Measurements from ENCODE around the gene GUCY2D. TPM values are rescaled to one million over a fixed set of nuclear protein-coding genes. Genes with fewer than 3 reads are reported as not detected.
"Not testable (repeated sequence)": the region's sequence is repeated elsewhere in the genome, so short reads cannot be mapped to it uniquely, and the experiment has no call there.

The GUCY2D gene
- total RNA-seq, result under 1 TPM in 3 of 4 donors, not detected in 1; 0.23 to 0.85 (median 0.31) TPM
- polyA plus RNA-seq, result 0.09 TPM
- long read RNA-seq, donor 1, partial matches to known transcripts, result 1 of 4 reads
- long read RNA-seq, donor 1, other reads (novel, unspliced or antisense), result 3 of 4 reads
- long read RNA-seq, donor 2, result 0 reads
- long read RNA-seq, donor 3, partial matches to known transcripts, result 0 of 1 reads
- long read RNA-seq, donor 3, other reads (novel, unspliced or antisense), result 1 of 1 reads
- long read RNA-seq, donor 4, partial matches to known transcripts, result 0 of 1 reads
- long read RNA-seq, donor 4, other reads (novel, unspliced or antisense), result 1 of 1 reads

DNA sequence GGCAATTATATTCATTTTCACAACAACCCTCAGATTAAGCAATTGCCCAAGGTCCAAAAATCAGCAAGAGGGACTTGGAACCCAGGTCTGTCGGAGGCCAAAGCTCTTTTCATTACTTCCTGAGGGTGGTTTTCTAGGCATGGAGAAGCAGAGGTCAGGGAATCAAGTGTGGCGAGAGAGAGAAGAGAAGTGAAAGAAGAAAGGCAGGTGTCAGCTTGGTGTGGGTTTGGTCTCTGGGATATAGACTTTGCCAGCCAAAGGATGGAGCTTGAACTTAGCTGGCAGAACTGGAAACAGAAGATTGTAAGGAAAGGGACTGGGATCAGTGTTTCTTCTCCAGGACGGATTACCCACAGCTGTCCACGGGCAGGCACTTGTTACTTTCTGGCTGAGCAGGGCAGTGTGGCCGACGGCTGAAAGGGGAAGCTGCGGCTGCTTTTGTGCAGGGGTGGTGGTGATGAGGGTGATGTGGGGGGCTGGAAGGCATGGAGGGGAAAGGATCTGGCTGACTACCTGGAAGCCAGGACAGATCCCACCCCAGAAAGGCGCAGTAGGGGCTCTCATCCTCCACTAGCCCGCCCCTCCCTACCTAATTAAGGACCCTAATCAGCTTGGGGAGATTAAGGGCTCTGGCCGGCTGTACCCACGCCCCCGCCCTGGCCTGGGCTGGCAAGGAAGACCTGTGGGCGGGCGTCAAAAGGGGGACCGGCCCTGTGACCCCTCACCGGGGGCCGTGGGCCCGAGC is at the start of gene GUCY2D:
GUCY2D (plus strand) TSS at position 640 of the 745 bp plus-strand sequence. CDS start 433 bp downstream, outside the sequence.
- H3K27me3 ChIP-seq (ENCODE audit: control insufficient read depth, insufficient read depth), result no peaks in the 10 kb centered on the region
- peak within 1 kb of the TSS; percentile 35 for H3K4me3 ChIP-seq (ENCODE audit: low read length)
- peak in 1 of 2 donors; percentile 12 for ATAC-seq
- no peak for DNase-seq
- no peaks in the 10 kb centered on the region for H3K9me3 ChIP-seq (ENCODE audit: control insufficient read depth, low read length)
- intact Hi-C loops (cut with DNase I), result no loop called here
- H3K4me1 ChIP-seq (ENCODE audit: control insufficient read depth, insufficient read depth, low read length), result peaks cover 1% of the 10 kb centered on the region
- no peak within 1 kb of the TSS for H3K27ac ChIP-seq (ENCODE audit: low read length)
- 24% methylated on average over 18 of the region's 18 CpGs for WGBS

DNA sequence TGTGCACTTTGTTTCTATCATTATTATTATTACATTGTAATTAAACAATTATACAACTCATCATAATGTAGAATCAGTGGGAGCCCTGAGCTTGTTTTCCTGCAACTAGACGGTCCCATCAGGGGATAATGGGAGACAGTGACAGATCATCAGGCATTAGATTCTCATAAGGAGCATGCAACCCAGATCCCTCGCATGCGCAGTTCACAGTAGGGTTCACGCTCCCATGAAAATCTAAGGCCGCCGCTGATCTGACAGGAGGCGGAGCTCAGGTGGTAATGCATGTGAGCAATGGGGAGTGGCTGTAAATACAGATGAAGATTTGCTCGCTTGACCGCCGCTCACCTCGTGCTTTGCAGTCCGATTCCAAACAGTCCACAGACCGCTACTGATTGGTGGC is 49.1 kb upstream of the GUCY2D start:
- H3K4me3 ChIP-seq (ENCODE audit: low read length); H3K27me3 ChIP-seq (ENCODE audit: control insufficient read depth, insufficient read depth); DNase-seq; H3K9me3 ChIP-seq (ENCODE audit: control insufficient read depth, low read length); H3K27ac ChIP-seq (ENCODE audit: low read length); intact Hi-C loops (cut with DNase I); ATAC-seq; H3K4me1 ChIP-seq (ENCODE audit: control insufficient read depth, insufficient read depth, low read length): not testable (repeated sequence)
- WGBS, result 95% methylated on average over 13 of the region's 13 CpGs

DNA sequence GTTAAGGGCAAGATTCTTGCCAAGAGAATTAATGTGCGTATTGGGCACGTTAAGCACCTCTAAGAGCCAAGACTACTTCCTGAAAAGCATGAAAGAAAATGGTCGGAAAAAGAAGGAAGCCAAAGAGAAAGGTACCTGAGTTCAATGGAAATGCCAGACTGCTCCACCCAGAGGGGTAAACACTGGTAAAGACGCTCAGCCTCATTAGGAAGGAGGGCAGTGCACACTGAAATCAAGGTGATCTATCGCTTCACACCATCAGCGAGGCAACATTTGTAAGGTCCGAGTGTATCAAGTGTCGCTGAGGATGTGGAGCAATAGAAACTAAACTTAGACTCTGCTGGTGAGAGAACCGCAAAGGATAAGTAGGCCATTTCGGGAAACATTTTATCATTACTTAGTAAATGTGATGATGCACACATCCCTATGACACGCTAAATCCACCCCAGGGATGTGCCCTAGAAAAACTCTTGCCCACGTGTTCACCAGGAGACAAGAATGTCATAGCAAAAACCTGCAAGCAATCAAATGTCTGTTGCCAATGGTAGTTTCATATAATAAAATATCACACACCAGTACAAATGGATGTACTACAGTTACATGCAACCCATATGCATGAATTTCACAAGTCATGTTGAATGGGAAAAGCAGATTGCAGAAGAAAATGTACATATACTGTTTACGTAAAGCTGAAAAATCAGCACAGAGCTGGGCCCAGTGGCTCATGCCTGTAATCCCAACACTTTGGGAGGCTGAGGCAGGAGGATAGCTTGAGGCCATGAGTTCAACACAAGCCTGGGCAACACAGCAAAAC is 46.8 kb upstream of the GUCY2D start:
- no peaks in the 10 kb centered on the region for H3K4me1 ChIP-seq (ENCODE audit: control insufficient read depth, insufficient read depth, low read length)
- peak overlapping the region; percentile 57 for H3K27ac ChIP-seq (ENCODE audit: low read length)
- no peak overlapping the region for H3K4me3 ChIP-seq (ENCODE audit: low read length)
- no peaks in the 10 kb centered on the region for H3K27me3 ChIP-seq (ENCODE audit: control insufficient read depth, insufficient read depth)
- no peaks in the 10 kb centered on the region for H3K9me3 ChIP-seq (ENCODE audit: control insufficient read depth, low read length)
- no peak for DNase-seq
- WGBS, result 50% methylated on average over 13 of the region's 13 CpGs
- ATAC-seq, result peak; percentile 56 to 69
- intact Hi-C loops (cut with DNase I), result no loop called here

DNA sequence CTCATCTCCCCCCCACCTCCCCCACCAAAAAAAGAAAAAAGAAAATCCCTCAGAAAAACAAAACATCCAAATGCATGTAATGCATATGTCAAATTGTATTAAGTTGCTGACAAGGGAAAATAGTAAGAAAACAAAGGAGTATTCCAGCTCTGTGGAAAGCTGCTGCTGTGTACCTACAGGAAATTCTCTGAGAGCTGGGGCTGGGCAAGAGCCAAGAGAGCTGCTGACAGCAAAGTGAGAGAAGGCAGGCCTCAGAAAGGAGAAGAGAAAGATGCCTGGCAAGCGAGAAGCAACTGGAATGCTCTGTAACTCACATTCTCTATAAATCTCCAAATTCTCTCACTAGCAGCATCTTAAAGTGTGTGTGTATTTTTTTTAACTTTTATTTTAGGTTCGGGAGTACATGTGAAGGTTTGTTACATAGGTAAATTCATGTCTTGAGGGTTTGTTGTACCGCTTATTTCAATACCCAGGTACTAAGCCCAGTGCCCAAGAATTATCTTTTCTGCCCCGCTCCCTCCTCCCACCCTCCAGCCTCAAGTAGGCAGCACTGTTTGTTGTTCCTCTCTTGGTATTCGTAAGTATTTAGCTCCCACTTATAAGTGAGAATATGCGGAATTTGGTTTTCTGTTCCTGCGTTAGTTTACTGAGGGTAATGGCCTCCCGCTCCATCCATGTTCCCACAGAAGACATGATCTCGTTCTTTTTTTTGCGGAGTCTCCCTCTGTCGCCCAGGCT is 46.0 kb upstream of the GUCY2D start:
- peak; percentile 61 to 86 (median 84) for DNase-seq
- peak; percentile 79 to 87 for ATAC-seq
- Histone ChIP-seq H3K9me3 (ENCODE audit: control insufficient read depth, low read length) (no peaks in the 10 kb centered on the region), H3K27ac (ENCODE audit: low read length) (no peak overlapping the region), H3K4me3 (ENCODE audit: low read length) (no peak overlapping the region), H3K4me1 (ENCODE audit: control insufficient read depth, insufficient read depth, low read length) (no peaks in the 10 kb centered on the region), H3K27me3 (ENCODE audit: control insufficient read depth, insufficient read depth) (no peaks in the 10 kb centered on the region)
- WGBS, result 54% methylated on average over 11 of the region's 11 CpGs
- intact Hi-C loops (cut with DNase I), result no loop called here

DNA sequence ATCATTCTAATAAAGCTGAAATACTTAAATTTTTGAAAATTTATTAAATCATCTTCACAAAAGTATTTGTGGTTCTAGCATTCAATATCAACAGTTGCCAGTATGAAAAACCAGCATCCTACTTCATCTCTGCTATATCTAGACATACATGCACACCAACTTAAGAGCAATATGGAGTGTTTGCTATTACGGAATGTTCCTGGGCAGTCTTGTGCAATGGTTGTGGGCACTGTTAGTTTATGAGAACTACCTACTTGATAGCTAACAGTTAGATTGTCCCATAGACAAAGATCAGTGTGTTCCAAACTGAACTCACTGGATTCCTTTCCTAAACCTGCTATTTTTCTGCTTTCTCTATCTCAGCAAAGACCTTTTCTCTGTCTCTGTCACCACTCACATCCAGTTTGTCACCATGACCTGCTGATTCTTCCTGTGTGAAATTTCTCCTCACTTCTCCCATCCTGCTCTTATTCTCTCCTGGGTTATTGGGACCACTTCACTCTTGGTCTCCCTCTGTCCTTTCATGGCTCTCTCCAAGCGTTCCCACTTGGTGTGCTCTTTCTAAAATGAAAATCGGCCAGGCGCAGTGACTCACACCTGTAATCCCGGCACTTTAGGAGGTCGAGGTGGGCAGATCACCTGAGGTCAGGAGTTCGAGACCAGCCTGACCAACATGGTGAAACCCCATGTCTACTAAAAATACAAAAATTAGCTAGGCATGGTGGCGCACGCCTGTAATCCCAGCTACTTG is 42.7 kb upstream of the GUCY2D start:
- DNase-seq (no peak), ATAC-seq (no peak)
- Histone ChIP-seq H3K4me3 (ENCODE audit: low read length) (no peak overlapping the region), H3K4me1 (ENCODE audit: control insufficient read depth, insufficient read depth, low read length) (no peaks in the 10 kb centered on the region), H3K27ac (ENCODE audit: low read length) (no peak overlapping the region), H3K9me3 (ENCODE audit: control insufficient read depth, low read length) (no peaks in the 10 kb centered on the region), H3K27me3 (ENCODE audit: control insufficient read depth, insufficient read depth) (no peaks in the 10 kb centered on the region)
- WGBS, result 91% methylated on average over 9 of the region's 9 CpGs
- intact Hi-C loops (cut with DNase I), result no loop called here

DNA sequence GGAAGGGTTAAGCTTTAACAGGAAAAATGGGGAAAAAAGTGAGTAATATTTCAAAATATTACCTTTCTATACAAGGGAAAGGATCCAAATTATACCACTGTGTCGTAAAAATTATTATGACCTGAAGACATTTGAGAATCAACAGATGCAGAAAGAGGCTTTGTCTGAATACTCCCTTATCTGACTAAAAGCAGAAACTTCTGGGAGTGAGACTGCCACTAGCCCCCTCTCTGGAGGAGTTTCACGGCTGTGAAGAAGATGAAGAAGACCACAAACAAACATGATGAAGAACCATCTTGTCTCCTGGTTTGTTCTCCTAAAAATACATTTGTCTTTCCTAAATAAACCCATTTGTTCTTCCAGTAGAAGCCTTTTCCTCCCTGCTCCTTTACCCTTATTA is 41.0 kb upstream of the GUCY2D start:
- 33% methylated on average over 2 of the region's 2 CpGs for WGBS
- H3K4me3 ChIP-seq (ENCODE audit: low read length), result no peak overlapping the region
- intact Hi-C loops (cut with DNase I), result no loop called here
- H3K9me3 ChIP-seq (ENCODE audit: control insufficient read depth, low read length), result no peaks in the 10 kb centered on the region
- ATAC-seq, result no peak
- H3K27ac ChIP-seq (ENCODE audit: low read length), result no peak overlapping the region
- no peak for DNase-seq
- no peaks in the 10 kb centered on the region for H3K27me3 ChIP-seq (ENCODE audit: control insufficient read depth, insufficient read depth)
- no peaks in the 10 kb centered on the region for H3K4me1 ChIP-seq (ENCODE audit: control insufficient read depth, insufficient read depth, low read length)

DNA sequence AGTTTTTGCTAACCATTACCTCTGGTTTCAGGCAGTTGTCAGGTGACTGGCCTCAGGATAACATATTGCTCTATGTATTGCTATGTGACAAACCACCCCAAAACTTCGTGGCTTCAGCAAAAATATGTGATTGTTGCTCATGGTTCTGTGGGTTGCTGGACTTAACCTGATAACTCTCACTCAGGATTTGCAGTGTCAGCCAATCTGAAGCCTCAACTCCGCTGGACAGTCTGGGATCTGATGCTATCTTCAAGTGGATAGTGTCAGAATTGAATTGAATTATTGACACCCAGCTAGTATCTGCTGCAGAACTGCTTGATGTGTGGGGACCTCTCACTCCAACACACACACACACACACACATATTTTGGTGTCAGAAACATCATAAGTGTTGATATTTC is 34.7 kb upstream of the GUCY2D start:
- H3K27ac ChIP-seq (ENCODE audit: low read length), result no peak overlapping the region
- intact Hi-C loops (cut with DNase I), result loop anchor here in 1 of 4 donors (2.0 kb wide), 1 partner anchor 41 kb away; no protein-coding TSS in a partner anchor
- DNase-seq, result no peak
- WGBS, result 46% methylated on average over 2 of the region's 2 CpGs
- H3K9me3 ChIP-seq (ENCODE audit: control insufficient read depth, low read length), result no peaks in the 10 kb centered on the region
- H3K4me3 ChIP-seq (ENCODE audit: low read length), result no peak overlapping the region
- no peaks in the 10 kb centered on the region for H3K27me3 ChIP-seq (ENCODE audit: control insufficient read depth, insufficient read depth)
- ATAC-seq, result no peak
- H3K4me1 ChIP-seq (ENCODE audit: control insufficient read depth, insufficient read depth, low read length), result no peaks in the 10 kb centered on the region

DNA sequence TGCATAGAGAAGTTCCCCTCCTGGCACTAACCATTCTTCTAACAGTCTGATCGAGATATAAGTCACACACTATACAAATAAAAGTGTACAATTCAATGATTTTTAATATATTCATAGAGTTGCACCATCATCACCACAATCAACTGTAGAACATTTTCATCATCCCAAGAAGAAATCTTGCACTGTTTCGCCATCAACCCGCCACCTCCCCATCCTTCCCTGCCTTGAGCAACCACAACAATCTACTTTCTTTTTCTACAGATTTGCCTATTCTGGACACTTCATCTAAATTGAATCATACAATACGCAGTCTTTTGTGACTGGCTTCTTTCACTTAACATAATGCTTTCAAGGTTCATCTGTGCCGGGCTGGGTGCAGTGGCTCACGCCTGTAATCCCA is 33.0 kb upstream of the GUCY2D start:
- no peak for ATAC-seq
- WGBS, result 86% methylated on average over 6 of the region's 6 CpGs
- H3K27ac ChIP-seq (ENCODE audit: low read length), result no peak overlapping the region
- H3K9me3 ChIP-seq (ENCODE audit: control insufficient read depth, low read length), result no peaks in the 10 kb centered on the region
- H3K4me3 ChIP-seq (ENCODE audit: low read length), result no peak overlapping the region
- intact Hi-C loops (cut with DNase I), result loop anchor here in 1 of 4 donors (2.0 kb wide), 1 partner anchor 39 kb away; no protein-coding TSS in a partner anchor
- H3K27me3 ChIP-seq (ENCODE audit: control insufficient read depth, insufficient read depth), result no peaks in the 10 kb centered on the region
- DNase-seq, result no peak
- no peaks in the 10 kb centered on the region for H3K4me1 ChIP-seq (ENCODE audit: control insufficient read depth, insufficient read depth, low read length)

DNA sequence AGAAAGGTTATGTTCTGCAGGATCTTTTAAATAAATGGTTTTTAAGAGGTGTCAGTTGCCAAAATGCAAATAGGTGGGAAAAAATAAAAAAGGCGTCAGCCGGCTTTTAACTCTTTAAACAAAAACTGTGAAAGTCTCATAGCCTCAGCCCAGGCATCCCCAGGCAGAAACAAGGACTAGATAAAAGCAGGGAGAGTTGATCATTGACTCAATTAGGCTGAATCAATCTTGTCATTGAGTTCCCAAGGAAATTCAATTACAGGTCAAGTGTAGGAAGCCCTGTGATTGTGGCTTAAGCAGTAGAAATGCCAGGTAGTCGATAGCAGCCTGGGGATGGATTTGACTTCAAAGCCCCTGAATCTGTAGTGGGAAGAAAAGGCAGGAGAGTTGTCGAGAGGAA is 30.8 kb upstream of the GUCY2D start:
- intact Hi-C loops (cut with DNase I), result no loop called here
- WGBS, result 78% methylated on average over 4 of the region's 4 CpGs

More for the DNA sequence above, 30.8 kb upstream of the GUCY2D start:
- H3K4me3 ChIP-seq (ENCODE audit: low read length), result no peak overlapping the region
- DNase-seq (no peak), ATAC-seq (no peak)
- no peak overlapping the region for H3K27ac ChIP-seq (ENCODE audit: low read length)
- H3K27me3 ChIP-seq (ENCODE audit: control insufficient read depth, insufficient read depth), result no peaks in the 10 kb centered on the region
- H3K4me1 ChIP-seq (ENCODE audit: control insufficient read depth, insufficient read depth, low read length), result no peaks in the 10 kb centered on the region
- no peaks in the 10 kb centered on the region for H3K9me3 ChIP-seq (ENCODE audit: control insufficient read depth, low read length)
